Gastroesophageal sphincter (tissue), 4 donors: ENCODE results near the gene KRT85. TPM values are rescaled to one million over a fixed set of nuclear protein-coding genes. Genes with fewer than 3 reads are reported as not detected.

Experiments used
- ATAC-seq: fragments of 150-250 bp; one replicate; pipeline ENCODE4 v1.9.1; 2016; ENCODE audit warnings: mild to moderate bottlenecking, moderate library complexity
- H3K27ac ChIP-seq, 4 donors: fragments of 200-600 bp; sonication (generic) in 3 of 4; 1 replicate in 3 of 4; 2 replicates in 1 of 4; pipeline ENCODE4 v1.5.1; 2016 to 2019
- H3K27me3 ChIP-seq: fragments of 200-600 bp; sonication (generic); one replicate; pipeline ENCODE4 v1.5.1; 2019
- H3K36me3 ChIP-seq, 2 donors: fragments of 200-600 bp; sonication (generic); one replicate each; pipeline ENCODE4 v1.5.1; 2019; ENCODE audit warnings: control low read depth in 1 of 2
- H3K4me1 ChIP-seq, 3 donors: fragments of 200-600 bp; sonication (generic); 1 replicate in 2 of 3; 2 replicates in 1 of 3; pipeline ENCODE4 v1.5.1; 2016 to 2019; ENCODE audit warnings: control low read depth in 2 of 3
- H3K4me3 ChIP-seq, 2 donors: fragments of 200-600 bp; sonication (generic); one replicate each; pipeline ENCODE4 v1.5.1; 2019; ENCODE audit warnings: mild to moderate bottlenecking in 1 of 2, moderate library complexity in 1 of 2
- H3K9me3 ChIP-seq, 3 donors: fragments of 200-600 bp; sonication (generic); one replicate each; pipeline ENCODE4 v1.5.1; 2017 to 2019; ENCODE audit warnings: control low read depth in 2 of 3
- EP300 ChIP-seq: sonication (generic); formaldehyde crosslinking; IDR thresholded peaks from one replicate; pipeline ENCODE4 v1.6.1; 2017; ENCODE audit warnings: antibody characterized with exemption, mild to moderate bottlenecking
- POLR2A ChIP-seq, 2 donors: fragments of 450-650 bp; IDR thresholded peaks; one replicate each; pipeline ENCODE4 v1.6.1; 2017; ENCODE audit warnings: antibody characterized with exemption in 2 of 2, mild to moderate bottlenecking in 2 of 2, moderate library complexity in 1 of 2
- POLR2AphosphoS5 ChIP-seq: sonication (generic); formaldehyde crosslinking; IDR thresholded peaks from one replicate; pipeline ENCODE4 v1.6.1; 2017; ENCODE audit warnings: antibody characterized with exemption
- WGBS, 2 donors: methylation state at CpG; one replicate each; pipeline ENCODE4 v1.1.5; 2018; ENCODE audit warnings: low coverage in 1 of 2; 5-methylcytosine and 5-hydroxymethylcytosine counted together
- total RNA-seq, 4 donors: library from RNA; depleted of rRNA; stranded (reverse); fragments of >200 nt; gene quantifications; one replicate each; pipeline ENCODE4 v1.1.0, GENCODE V29; 2016
- TF ChIP-seq, protein P1 (sequence below), 4 experiments: fragments of 200-600 bp in 2 of 4; fragments of 450-650 bp in 2 of 4; sonication (generic) in 1 of 4; IDR thresholded peaks; one replicate each; pipeline ENCODE4 v1.5.1; 2017 to 2019; ENCODE audit warnings: antibody characterized with exemption in 4 of 4, mild to moderate bottlenecking in 2 of 4, moderate library complexity in 2 of 4

The KRT85 gene
- total RNA-seq, 4 donors from 2014 or later, result not detected

- no peaks in the 10 kb centered on the region for H3K9me3 ChIP-seq
- no peak overlapping the region for H3K4me3 ChIP-seq
- no peak for ATAC-seq
- TF ChIP-seq POLR2A (IDR thresholded peaks at IDR 0.05) (no peak), POLR2AphosphoS5 (no peak), EP300 (no peak)
- TF ChIP-seq, protein P1, sequence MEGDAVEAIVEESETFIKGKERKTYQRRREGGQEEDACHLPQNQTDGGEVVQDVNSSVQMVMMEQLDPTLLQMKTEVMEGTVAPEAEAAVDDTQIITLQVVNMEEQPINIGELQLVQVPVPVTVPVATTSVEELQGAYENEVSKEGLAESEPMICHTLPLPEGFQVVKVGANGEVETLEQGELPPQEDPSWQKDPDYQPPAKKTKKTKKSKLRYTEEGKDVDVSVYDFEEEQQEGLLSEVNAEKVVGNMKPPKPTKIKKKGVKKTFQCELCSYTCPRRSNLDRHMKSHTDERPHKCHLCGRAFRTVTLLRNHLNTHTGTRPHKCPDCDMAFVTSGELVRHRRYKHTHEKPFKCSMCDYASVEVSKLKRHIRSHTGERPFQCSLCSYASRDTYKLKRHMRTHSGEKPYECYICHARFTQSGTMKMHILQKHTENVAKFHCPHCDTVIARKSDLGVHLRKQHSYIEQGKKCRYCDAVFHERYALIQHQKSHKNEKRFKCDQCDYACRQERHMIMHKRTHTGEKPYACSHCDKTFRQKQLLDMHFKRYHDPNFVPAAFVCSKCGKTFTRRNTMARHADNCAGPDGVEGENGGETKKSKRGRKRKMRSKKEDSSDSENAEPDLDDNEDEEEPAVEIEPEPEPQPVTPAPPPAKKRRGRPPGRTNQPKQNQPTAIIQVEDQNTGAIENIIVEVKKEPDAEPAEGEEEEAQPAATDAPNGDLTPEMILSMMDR (IDR thresholded peaks at IDR 0.05), result no peak
- peaks cover 27% of the 10 kb centered on the region for H3K27me3 ChIP-seq
- no peaks in the 10 kb centered on the region for H3K36me3 ChIP-seq
- H3K4me1 ChIP-seq, result no peaks in the 10 kb centered on the region
- no peak overlapping the region for H3K27ac ChIP-seq
- WGBS, 2 donors, result no CpG with 5 or more reads among the region's 9 CpGs
These were observed 33.6 kb upstream of the KRT85 start for GRCh38 chr12:52400906-52401305.

DNA sequence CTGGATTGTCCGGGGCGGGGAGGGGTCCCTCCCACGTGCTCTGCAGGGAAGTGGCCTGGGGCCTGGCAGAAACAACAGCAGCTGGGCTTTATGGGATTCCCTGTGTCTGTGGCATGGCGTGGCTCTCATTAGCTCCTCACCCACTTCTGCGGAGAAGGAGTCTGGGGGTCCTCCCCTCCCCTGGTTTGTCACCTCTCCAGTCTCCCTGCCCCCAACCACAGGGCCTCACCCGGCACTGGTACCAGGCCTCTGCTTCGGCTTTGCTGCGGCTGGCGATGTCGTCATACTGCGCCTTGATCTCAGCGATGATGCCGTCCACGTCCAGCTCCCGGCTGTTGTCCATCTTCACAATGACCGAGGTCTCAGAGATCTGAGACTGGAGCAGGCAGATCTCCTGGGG lies 32.5 kb upstream of the KRT85 start:
- Histone ChIP-seq H3K4me1 (no peaks in the 10 kb centered on the region), H3K4me3 (no peak overlapping the region)
- no CpG with 5 or more reads among the region's 16 CpGs for WGBS, 2 donors

GRCh38 chr12:52398176-52398575 lies 30.9 kb upstream of the KRT85 start:
- WGBS, 2 donors, result 86% methylated on average over 1 of the region's 1 CpG; no CpG with 5 or more reads in 1 of the 2 donors
- Histone ChIP-seq H3K9me3 (no peaks in the 10 kb centered on the region), H3K4me3 (no peak overlapping the region), H3K27ac (no peak overlapping the region), H3K27me3 (peaks cover 34% of the 10 kb centered on the region), H3K36me3 (no peaks in the 10 kb centered on the region), H3K4me1 (no peaks in the 10 kb centered on the region)
- TF ChIP-seq POLR2AphosphoS5 (no peak), POLR2A (IDR thresholded peaks at IDR 0.05) (no peak), EP300 (no peak)
- TF ChIP-seq, protein P1 (IDR thresholded peaks at IDR 0.05), result no peak
- ATAC-seq, result no peak

More for the DNA sequence above, 32.5 kb upstream of the KRT85 start:
- H3K27me3 ChIP-seq, result peaks cover 34% of the 10 kb centered on the region
- TF ChIP-seq POLR2A (IDR thresholded peaks at IDR 0.05) (no peak), POLR2AphosphoS5 (no peak), EP300 (no peak)
- TF ChIP-seq, protein P1 (IDR thresholded peaks at IDR 0.05), result no peak
- no peak overlapping the region for H3K27ac ChIP-seq
- no peak for ATAC-seq
- H3K36me3 ChIP-seq, result no peaks in the 10 kb centered on the region
- no peaks in the 10 kb centered on the region for H3K9me3 ChIP-seq

DNA sequence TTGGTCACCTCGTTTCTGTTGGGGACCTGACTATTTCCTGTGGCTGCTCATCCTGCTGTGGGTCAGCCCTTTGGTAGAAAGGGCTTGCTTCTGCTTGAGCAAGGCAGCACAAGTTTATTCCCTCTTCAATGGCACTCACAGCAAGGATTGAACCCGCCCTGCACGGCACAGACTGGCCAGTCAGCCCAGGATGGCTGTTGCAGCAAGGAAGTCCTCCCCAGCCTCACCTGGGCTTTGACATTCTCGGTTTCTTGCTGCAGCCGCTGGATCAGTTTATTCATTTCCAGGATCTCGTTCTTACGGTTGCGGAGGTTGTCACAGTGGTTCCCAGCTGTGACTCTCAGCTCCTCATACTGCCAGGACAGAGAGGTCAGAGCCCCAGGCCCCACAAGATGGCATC lies 29.4 kb upstream of the KRT85 start:
- peaks cover 34% of the 10 kb centered on the region for H3K27me3 ChIP-seq
- H3K36me3 ChIP-seq, result no peaks in the 10 kb centered on the region
- no peak overlapping the region for H3K4me3 ChIP-seq
- H3K27ac ChIP-seq, result no peak overlapping the region
- no peaks in the 10 kb centered on the region for H3K9me3 ChIP-seq
- no peak for TF ChIP-seq POLR2AphosphoS5
- no peak for TF ChIP-seq EP300
- TF ChIP-seq, protein P1 (IDR thresholded peaks at IDR 0.05), result no peak
- TF ChIP-seq POLR2A (IDR thresholded peaks at IDR 0.05), result no peak
- WGBS, 2 donors, result 80 to 92% methylated on average over 1 to 5 of the region's 8 CpGs
- ATAC-seq, result no peak
- H3K4me1 ChIP-seq, result peaks cover 0 to 3% (median 0%) of the 10 kb centered on the region in 3 donors

- 43 to 89% methylated on average over 7 to 8 of the region's 20 CpGs for WGBS, 2 donors
- ATAC-seq, result peak; percentile 39
- H3K4me3 ChIP-seq, result no peak overlapping the region
- H3K9me3 ChIP-seq, result no peaks in the 10 kb centered on the region
- no peak overlapping the region for H3K27ac ChIP-seq
- H3K27me3 ChIP-seq, result peaks cover 31% of the 10 kb centered on the region
- H3K36me3 ChIP-seq, result no peaks in the 10 kb centered on the region
- peaks cover 0 to 9% (median 0%) of the 10 kb centered on the region in 3 donors for H3K4me1 ChIP-seq
- TF ChIP-seq POLR2AphosphoS5 (no peak), POLR2A (IDR thresholded peaks at IDR 0.05) (no peak), EP300 (no peak)
- TF ChIP-seq, protein P1 (IDR thresholded peaks at IDR 0.05), result peak in 1 of 4 experiments; percentile 15
These were observed 28.6 kb upstream of the KRT85 start for GRCh38 chr12:52395761-52396434.
